Panc1 (cell line): Measurements from ENCODE around the gene NUP210L.

Experiments used
- CTCF ChIP-seq: fragments of 450-650 bp; IDR thresholded peaks from 2 replicates; pipeline ENCODE4 v1.5.1; 2017; ENCODE audit warnings: mild to moderate bottlenecking
- POLR2AphosphoS5 ChIP-seq: IDR thresholded peaks from 2 replicates; pipeline ENCODE4 v1.6.1; 2012; ENCODE audit warnings: mild to moderate bottlenecking, low read depth, low read length, moderate library complexity
- REST ChIP-seq, 2 experiments: IDR thresholded peaks; 2 replicates each; pipeline ENCODE4 v1.6.1; 2011 to 2012; ENCODE audit warnings: low read depth in 2 of 2, control low read depth in 1 of 2, low read length in 1 of 2, mild to moderate bottlenecking in 1 of 2, moderate library complexity in 1 of 2; ENCODE audit not compliant: insufficient read depth in 1 of 2
- SIN3A ChIP-seq: IDR thresholded peaks from 2 replicates; pipeline ENCODE4 v1.6.1; 2012; ENCODE audit warnings: low read depth, mild to moderate bottlenecking, low read length, moderate library complexity, borderline replicate concordance; ENCODE audit not compliant: insufficient read depth

- TF ChIP-seq CTCF = no peak
- no peak for TF ChIP-seq REST (IDR thresholded peaks at IDR 0.05; ENCODE audit: insufficient read depth in 1 of 2, low read depth in 2 of 2, low read length in 1 of 2)
- TF ChIP-seq POLR2AphosphoS5 = no peak
- no peak for TF ChIP-seq SIN3A
These were observed 25.2 kb upstream of the NUP210L start for GRCh38 chr1:154179946-154180687.
